ENCODE measurements around the gene NPAS4.
"Not testable (repeated sequence)": the region's sequence is repeated elsewhere in the genome, so short reads cannot be mapped to it uniquely, and the experiment has no call there.

DNA sequence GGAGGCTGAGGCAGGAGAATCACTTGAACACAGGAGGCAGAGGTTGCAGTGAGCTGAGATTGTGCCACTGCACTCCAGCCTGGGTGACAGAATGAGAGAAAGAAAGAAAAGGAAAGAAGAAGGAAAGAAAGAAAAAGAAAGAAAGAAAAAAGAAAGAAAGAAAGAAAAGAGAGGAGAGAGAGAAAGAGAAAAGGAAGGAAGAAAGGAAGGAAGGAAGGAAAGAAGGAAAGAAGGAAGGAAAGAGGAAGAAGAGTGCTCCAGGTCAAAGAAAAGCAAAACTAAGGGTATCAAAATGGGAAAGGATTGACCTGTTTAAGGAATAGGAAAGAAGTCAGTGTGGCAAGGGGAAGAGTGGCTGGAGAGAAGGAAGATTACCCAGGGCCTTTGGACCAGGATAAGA lies 10.5 kb downstream of the NPAS4 start:
- TF ChIP-seq, protein P1, sequence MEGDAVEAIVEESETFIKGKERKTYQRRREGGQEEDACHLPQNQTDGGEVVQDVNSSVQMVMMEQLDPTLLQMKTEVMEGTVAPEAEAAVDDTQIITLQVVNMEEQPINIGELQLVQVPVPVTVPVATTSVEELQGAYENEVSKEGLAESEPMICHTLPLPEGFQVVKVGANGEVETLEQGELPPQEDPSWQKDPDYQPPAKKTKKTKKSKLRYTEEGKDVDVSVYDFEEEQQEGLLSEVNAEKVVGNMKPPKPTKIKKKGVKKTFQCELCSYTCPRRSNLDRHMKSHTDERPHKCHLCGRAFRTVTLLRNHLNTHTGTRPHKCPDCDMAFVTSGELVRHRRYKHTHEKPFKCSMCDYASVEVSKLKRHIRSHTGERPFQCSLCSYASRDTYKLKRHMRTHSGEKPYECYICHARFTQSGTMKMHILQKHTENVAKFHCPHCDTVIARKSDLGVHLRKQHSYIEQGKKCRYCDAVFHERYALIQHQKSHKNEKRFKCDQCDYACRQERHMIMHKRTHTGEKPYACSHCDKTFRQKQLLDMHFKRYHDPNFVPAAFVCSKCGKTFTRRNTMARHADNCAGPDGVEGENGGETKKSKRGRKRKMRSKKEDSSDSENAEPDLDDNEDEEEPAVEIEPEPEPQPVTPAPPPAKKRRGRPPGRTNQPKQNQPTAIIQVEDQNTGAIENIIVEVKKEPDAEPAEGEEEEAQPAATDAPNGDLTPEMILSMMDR (IDR thresholded peaks at IDR 0.05; ENCODE audit: low read depth, low read length) = not testable (repeated sequence)
- TF ChIP-seq, protein P2, sequence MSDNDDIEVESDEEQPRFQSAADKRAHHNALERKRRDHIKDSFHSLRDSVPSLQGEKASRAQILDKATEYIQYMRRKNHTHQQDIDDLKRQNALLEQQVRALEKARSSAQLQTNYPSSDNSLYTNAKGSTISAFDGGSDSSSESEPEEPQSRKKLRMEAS (IDR thresholded peaks at IDR 0.05; ENCODE audit: low read depth, low read length) = not testable (repeated sequence)
